Testis (tissue), 3 donors: ENCODE results near the gene VPS37B. TPM values are rescaled to one million over a fixed set of nuclear protein-coding genes. Genes with fewer than 3 reads are reported as not detected.

Experiments
- DNase-seq: peaks from one replicate; pipeline ENCODE4 v3.0.0-alpha.2; 2019
- H3K27ac ChIP-seq, 2 donors: fragments of 200-600 bp; sonication (generic); one replicate each; pipeline ENCODE4 v1.5.1; 2019
- H3K27me3 ChIP-seq: fragments of 200-600 bp; sonication (generic); one replicate; pipeline ENCODE4 v1.5.1; 2019
- H3K36me3 ChIP-seq: fragments of 200-600 bp; sonication (generic); one replicate; pipeline ENCODE4 v1.5.1; 2017; ENCODE audit warnings: low read depth; ENCODE audit errors: missing control alignments
- H3K4me1 ChIP-seq: fragments of 200-600 bp; sonication (generic); one replicate; pipeline ENCODE4 v1.5.1; 2019
- H3K4me3 ChIP-seq, 2 donors: fragments of 200-600 bp; sonication (generic); one replicate each; pipeline ENCODE4 v1.5.1; 2017 to 2019
- H3K9me3 ChIP-seq: fragments of 200-600 bp; sonication (generic); one replicate; pipeline ENCODE4 v1.5.1; 2017
- POLR2A ChIP-seq: fragments of 450-650 bp; IDR thresholded peaks from one replicate; pipeline ENCODE4 v1.6.1; 2017; ENCODE audit warnings: antibody characterized with exemption, mild to moderate bottlenecking, moderate library complexity
- WGBS, 2 donors: methylation state at CpG; one replicate each; pipeline ENCODE4 v1.1.5; 2018; 5-methylcytosine and 5-hydroxymethylcytosine counted together
- intact Hi-C: fragments of 100-400 bp; cut with DNase I; formaldehyde crosslinking; loops from one replicate; pipeline ENCODE4 v1.15.1; 2023; ENCODE audit warnings: low total_unique reads
- polyA plus RNA-seq: library from polyadenylated mRNA; stranded (reverse); fragments of 350-450 nt; fragmentation: Illumina TruSeq; extraction: RNeasy Lipid Tissue Mini Kit (QIAGEN cat#74804); gene quantifications from one replicate; pipeline ENCODE4 v1.2.3, GENCODE V29; 2014; ENCODE audit warnings: low read depth, low replicate concordance; ENCODE audit not compliant: insufficient read depth
- total RNA-seq, 2 donors: library from RNA; depleted of rRNA; stranded (reverse); fragments of >200 nt; gene quantifications; one replicate each; pipeline ENCODE4 v1.2.3, GENCODE V29; 2016
- TF ChIP-seq, protein P1 (sequence below), 3 experiments: fragments of 450-650 bp in 2 of 3; fragments of 200-600 bp in 1 of 3; sonication (generic) in 1 of 3; IDR thresholded peaks; one replicate each; pipeline ENCODE4 v1.5.1; 2016 to 2019; ENCODE audit warnings: antibody characterized with exemption in 3 of 3, mild to moderate bottlenecking in 2 of 3, moderate library complexity in 1 of 3

Gene VPS37B
- total and polyA plus RNA-seq, 3 donors from 2014 or later, result 38.0 to 90.1 (median 75.8) TPM

DNA sequence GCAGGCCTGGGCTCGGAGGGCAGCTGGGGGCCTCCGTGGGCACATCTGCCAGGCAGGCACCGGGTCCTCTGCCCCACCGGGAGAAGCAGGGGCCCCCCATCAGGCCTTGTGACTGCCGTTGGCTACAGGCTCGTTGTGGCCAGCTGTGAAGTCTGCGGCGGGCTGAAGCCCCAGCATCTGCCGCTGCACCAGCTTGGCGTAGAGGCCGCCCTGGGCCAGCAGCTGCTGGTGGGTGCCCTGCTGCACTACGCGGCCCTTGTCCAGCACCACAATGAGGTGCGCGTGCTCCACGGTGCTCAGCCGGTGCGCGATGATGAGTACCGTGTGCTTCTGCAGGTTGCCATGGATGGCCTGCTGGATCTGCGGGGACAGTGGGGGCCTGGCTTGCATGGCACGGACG is 33.9 kb upstream of the VPS37B start:
- H3K9me3 ChIP-seq, result no peaks in the 10 kb centered on the region
- DNase-seq, result no peak
- no peaks in the 10 kb centered on the region for H3K27me3 ChIP-seq
- no peak overlapping the region for H3K27ac ChIP-seq
- no peaks in the 10 kb centered on the region for H3K36me3 ChIP-seq
- TF ChIP-seq POLR2A, result no peak
- TF ChIP-seq, protein P1, sequence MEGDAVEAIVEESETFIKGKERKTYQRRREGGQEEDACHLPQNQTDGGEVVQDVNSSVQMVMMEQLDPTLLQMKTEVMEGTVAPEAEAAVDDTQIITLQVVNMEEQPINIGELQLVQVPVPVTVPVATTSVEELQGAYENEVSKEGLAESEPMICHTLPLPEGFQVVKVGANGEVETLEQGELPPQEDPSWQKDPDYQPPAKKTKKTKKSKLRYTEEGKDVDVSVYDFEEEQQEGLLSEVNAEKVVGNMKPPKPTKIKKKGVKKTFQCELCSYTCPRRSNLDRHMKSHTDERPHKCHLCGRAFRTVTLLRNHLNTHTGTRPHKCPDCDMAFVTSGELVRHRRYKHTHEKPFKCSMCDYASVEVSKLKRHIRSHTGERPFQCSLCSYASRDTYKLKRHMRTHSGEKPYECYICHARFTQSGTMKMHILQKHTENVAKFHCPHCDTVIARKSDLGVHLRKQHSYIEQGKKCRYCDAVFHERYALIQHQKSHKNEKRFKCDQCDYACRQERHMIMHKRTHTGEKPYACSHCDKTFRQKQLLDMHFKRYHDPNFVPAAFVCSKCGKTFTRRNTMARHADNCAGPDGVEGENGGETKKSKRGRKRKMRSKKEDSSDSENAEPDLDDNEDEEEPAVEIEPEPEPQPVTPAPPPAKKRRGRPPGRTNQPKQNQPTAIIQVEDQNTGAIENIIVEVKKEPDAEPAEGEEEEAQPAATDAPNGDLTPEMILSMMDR (IDR thresholded peaks at IDR 0.05), result no peak
- WGBS, 2 donors, result 80 to 95% methylated on average over 1 to 21 of the region's 23 CpGs
- H3K4me1 ChIP-seq, result no peaks in the 10 kb centered on the region
- intact Hi-C loops, result no loop called here
- H3K4me3 ChIP-seq, result no peak overlapping the region

DNA sequence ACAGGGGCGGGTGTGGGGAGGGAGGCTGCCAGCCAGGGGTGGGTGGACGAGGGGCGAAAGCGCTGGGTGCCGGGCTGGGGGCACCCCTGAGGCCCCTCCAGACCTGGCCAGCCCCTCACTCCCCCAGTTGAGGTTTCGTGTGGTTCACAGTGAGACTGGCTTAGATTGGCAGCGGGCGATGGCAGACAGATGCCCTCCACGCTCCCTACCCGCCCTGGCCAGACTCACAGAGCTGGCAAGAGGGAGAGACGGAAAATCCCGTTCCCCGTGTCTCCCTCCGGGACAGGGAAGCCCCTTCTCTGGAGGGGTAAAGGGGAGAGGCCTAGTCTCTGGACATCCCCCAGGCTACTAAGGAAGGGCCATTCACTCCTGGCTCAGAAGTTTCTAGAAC is 33.2 kb upstream of the VPS37B start:
- Histone ChIP-seq H3K9me3 (no peaks in the 10 kb centered on the region), H3K4me3 (no peak overlapping the region), H3K4me1 (no peaks in the 10 kb centered on the region), H3K36me3 (no peaks in the 10 kb centered on the region), H3K27me3 (no peaks in the 10 kb centered on the region), H3K27ac (no peak overlapping the region)
- TF ChIP-seq POLR2A, result no peak
- TF ChIP-seq, protein P1 (IDR thresholded peaks at IDR 0.05), result no peak
- 89 to 90% methylated on average over 9 to 14 of the region's 14 CpGs for WGBS, 2 donors
- no peak for DNase-seq
- intact Hi-C loops, result no loop called here

DNA sequence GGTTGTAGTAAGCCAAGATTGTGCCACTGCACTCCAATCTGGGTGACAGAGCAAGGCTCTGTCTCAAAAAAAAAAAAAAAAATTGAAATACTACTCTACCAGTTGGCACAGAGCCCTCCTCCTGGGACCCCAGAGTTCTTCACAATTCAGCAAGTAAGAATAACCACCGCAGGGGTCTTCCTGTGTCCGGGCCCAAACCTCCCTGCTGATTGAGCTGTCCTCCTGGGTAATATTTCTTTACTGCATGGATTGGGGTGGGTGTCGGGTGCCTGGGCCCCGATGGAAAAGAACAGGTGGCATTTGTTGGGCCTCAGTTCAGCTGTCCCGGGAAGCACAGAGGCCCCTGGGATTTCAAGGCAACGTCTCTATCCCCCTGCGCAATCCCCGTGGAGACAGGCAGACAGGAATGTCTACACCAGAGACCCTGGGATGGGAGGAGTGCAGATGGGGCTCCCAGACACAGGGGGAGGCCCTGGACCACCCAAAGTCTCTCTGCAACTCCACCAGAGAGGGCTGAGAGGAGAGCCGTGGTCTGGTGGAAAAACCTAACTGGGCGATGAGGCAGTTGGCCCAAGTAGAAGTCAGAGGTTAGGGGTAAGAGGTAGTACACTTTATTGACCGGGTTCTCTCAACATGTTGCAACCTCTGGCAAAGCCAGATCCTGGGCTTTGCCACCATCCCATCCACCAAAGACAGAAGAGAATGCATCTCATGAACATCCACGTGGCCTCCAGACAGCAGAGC is 32.7 kb upstream of the VPS37B start:
- Histone ChIP-seq H3K4me3 (no peak overlapping the region), H3K36me3 (no peaks in the 10 kb centered on the region), H3K4me1 (no peaks in the 10 kb centered on the region), H3K27me3 (no peaks in the 10 kb centered on the region), H3K9me3 (no peaks in the 10 kb centered on the region), H3K27ac (no peak overlapping the region)
- no peak for TF ChIP-seq POLR2A
- TF ChIP-seq, protein P1 (IDR thresholded peaks at IDR 0.05), result no peak
- 83 to 94% methylated on average over 11 to 12 of the region's 12 CpGs for WGBS, 2 donors
- no peak for DNase-seq
- intact Hi-C loops, result no loop called here

DNA sequence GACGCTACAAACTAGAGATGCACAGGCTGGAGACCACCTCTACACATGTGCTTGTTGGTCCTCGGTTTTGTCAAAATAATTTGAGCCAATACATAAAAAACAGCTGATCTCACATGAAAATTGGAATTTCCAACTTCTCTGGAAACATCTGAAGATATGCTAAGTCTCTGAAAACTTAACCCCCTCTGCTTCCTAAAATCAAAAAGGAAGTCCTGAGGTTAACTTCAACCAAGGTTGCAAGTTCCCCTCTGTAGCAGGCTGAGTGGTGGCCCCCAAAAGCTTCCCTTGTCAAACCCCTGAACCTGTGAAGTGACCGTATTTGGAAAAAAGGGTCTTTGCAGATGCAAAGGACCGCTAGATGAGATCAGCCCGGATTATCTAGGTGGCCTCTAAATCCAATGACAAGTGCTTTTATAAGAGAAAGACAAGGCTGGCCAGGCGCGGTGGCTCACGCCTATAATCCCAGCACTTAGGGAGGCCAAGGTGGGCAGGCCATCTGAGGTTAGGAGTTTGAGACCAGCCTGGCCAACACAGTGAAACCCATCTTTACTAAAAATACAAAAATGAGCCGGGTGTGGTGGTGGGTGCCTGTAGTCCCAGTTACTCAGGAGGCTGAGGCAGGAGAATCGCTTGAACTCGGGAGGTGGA is 32.0 kb upstream of the VPS37B start:
- no peaks in the 10 kb centered on the region for H3K4me1 ChIP-seq
- TF ChIP-seq, protein P1 (IDR thresholded peaks at IDR 0.05), result no peak
- no peak for TF ChIP-seq POLR2A
- no peak for DNase-seq
- H3K27ac ChIP-seq, result no peak overlapping the region
- H3K4me3 ChIP-seq, result no peak overlapping the region
- WGBS, 2 donors, result 92 to 93% methylated on average over 11 of the region's 11 CpGs
- no peaks in the 10 kb centered on the region for H3K36me3 ChIP-seq
- H3K9me3 ChIP-seq, result no peaks in the 10 kb centered on the region
- no peaks in the 10 kb centered on the region for H3K27me3 ChIP-seq
- intact Hi-C loops, result no loop called here
